22Rv1 (cell line): ENCODE data around the gene FUT8.
A peak's percentile ranks its signal among the peaks of the same experiment; 100 is the strongest.

Experiments used
- H3K27ac ChIP-seq: fragments of 450-650 bp; 2 replicates; pipeline ENCODE4 v1.5.1; 2017
- ZFX ChIP-seq: fragments of 450-650 bp; IDR thresholded peaks from 2 replicates; pipeline ENCODE4 v1.6.1; 2017; ENCODE audit warnings: antibody characterized with exemption, borderline replicate concordance
- TF ChIP-seq, protein P1 (sequence below): fragments of 450-650 bp; IDR thresholded peaks from 2 replicates; pipeline ENCODE4 v1.5.1; 2017; ENCODE audit warnings: mild to moderate bottlenecking

The FUT8 gene

DNA sequence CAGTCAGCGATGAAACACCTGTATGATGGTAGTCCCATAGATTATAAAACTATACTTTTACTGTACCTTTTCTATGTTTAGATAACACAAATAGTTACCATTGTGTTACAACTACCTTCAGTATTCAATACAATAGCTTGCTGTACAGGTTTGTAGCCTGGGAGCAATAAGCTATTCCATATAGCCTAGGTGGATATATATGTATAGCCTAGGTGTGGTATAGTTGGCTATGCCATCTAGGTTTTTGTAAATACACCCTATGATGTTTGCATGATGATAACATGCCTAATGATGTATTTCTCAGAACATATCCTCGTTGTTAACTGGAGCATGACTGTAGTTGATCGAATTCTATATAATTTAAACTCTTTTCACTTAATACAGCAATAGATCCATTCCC lies 316.1 kb downstream of the FUT8 start:
- TF ChIP-seq ZFX: no peak
- TF ChIP-seq, protein P1, sequence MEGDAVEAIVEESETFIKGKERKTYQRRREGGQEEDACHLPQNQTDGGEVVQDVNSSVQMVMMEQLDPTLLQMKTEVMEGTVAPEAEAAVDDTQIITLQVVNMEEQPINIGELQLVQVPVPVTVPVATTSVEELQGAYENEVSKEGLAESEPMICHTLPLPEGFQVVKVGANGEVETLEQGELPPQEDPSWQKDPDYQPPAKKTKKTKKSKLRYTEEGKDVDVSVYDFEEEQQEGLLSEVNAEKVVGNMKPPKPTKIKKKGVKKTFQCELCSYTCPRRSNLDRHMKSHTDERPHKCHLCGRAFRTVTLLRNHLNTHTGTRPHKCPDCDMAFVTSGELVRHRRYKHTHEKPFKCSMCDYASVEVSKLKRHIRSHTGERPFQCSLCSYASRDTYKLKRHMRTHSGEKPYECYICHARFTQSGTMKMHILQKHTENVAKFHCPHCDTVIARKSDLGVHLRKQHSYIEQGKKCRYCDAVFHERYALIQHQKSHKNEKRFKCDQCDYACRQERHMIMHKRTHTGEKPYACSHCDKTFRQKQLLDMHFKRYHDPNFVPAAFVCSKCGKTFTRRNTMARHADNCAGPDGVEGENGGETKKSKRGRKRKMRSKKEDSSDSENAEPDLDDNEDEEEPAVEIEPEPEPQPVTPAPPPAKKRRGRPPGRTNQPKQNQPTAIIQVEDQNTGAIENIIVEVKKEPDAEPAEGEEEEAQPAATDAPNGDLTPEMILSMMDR: no peak
- no peak overlapping the region for H3K27ac ChIP-seq

DNA sequence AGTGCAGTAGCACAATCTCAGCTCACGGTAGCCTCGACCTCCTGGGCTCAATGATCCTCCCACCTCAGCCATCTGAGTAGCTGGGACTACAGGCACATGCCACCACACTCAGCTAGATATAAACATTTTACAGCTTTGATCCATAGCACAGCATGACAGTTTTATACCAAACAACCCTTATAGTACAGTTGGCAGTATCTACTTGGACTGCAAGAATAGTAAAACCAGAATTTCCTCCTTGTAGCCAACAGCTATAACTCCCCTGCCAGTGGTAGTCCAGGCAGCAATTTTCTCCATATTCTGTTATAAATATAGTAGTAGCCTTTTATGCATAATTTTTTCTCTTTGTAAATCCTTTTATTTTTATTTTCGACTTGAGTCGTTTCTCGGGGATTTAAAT lies 317.0 kb downstream of the FUT8 start:
- H3K27ac ChIP-seq: no peak overlapping the region
- TF ChIP-seq, protein P1: no peak
- no peak for TF ChIP-seq ZFX

DNA sequence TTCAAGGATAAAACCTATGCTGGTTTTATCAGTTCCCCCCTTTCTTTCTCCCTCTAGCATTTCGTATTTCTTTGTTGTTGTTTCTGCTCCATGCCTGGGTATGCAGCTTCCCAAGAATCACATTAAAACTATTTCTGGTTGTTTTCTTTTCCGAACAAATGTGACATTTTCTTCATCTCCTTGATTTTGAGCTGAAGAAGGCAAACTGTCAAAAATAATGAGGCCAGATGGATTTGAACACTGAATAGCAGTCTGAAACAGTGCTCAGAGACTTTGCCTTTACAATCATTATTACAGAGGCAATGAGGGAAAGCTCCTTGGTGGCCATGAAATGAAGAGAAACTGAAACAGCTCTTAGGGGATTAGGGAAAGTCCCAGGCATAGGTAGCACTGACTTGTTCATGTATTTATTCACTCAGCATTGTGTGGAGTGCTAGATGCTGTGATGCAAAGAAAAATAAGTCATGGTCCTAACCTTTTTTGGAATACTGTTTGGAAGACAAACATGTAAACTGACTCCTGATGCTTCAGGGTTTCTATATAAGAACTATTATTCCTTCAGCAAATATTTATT lies 319.5 kb downstream of the FUT8 start:
- H3K27ac ChIP-seq: peak overlapping the region; percentile 53
- no peak for TF ChIP-seq ZFX
- TF ChIP-seq, protein P1: no peak

DNA sequence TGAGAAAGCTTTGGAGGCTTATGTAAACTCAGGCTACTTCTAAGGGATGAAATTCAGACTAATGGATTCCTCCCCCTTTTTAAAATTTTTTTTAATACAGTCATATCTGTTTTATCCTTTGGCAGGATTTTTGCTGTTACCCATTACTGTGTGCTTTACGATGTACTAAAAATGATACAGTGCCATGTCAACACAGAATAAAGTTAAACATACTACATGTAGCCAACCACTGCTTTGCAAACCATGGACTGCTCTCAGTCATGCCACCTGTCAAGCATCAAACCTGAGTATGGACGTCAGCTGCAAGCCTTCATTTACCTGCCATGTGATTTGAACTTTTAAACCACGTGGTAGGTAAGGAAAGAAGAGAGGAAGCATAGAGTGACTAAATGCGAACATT lies 325.8 kb downstream of the FUT8 start:
- no peak overlapping the region for H3K27ac ChIP-seq
- TF ChIP-seq ZFX: no peak
- TF ChIP-seq, protein P1: no peak

- no peak for TF ChIP-seq ZFX
- TF ChIP-seq, protein P1: no peak
- H3K27ac ChIP-seq: no peak overlapping the region
Measured at GRCh38 chr14:65745396-65746190, 333.1 kb downstream of the FUT8 start.

GRCh38 chr14:65748796-65749195 lies 336.3 kb downstream of the FUT8 start:
- no peak for TF ChIP-seq ZFX
- TF ChIP-seq, protein P1: no peak
- H3K27ac ChIP-seq: no peak overlapping the region

DNA sequence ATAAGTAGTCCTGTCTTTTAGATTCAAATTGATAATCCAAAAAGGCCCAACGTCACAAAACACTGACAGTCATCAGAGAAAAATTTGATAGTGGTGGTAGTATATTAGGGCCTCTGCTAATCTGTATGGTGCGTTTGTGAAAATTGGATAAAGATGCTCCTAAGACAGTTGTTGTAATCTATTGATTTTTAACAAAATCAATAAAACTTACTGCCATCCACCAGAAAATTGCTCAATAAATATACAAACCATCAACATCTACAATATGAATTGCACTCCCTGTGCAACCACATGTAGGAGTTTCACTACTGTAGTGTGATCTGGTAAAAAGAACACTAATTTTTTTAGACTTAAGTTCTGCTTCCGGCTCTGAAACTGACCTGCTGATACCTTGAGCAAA lies 336.8 kb downstream of the FUT8 start:
- H3K27ac ChIP-seq: no peak overlapping the region
- TF ChIP-seq, protein P1: no peak
- no peak for TF ChIP-seq ZFX
